PC-9 (cell line): Measurements from ENCODE around the gene JHY.

Experiments used
- CTCF ChIP-seq: fragments of 200-600 bp; sonication (generic); conservative IDR thresholded peaks from 2 replicates; pipeline ENCODE4 v1.6.1; 2017; ENCODE audit warnings: mixed run types, antibody characterized with exemption, mild to moderate bottlenecking, moderate library complexity
- EZH2 ChIP-seq: fragments of 200-600 bp; sonication (generic); IDR thresholded peaks from 2 replicates; pipeline ENCODE4 v1.8.0; 2017; ENCODE audit warnings: antibody characterized with exemption, low read depth

GRCh38 chr11:122923302-122923701 is 40.7 kb downstream of the JHY start:
- no peak for TF ChIP-seq CTCF
- no peak for TF ChIP-seq EZH2
